Smooth muscle cell (in vitro differentiated cells): ENCODE results near the gene LVRN. TPM values are rescaled to one million over a fixed set of nuclear protein-coding genes. Genes with fewer than 3 reads are reported as not detected.

ENCODE experiments used
- DNase-seq: peaks from one replicate; lab custom pipeline; 2025; ENCODE audit not compliant: unreplicated experiment; lab: John Stamatoyannopoulos, UW
- H2AFZ ChIP-seq: fragments of 200-600 bp; sonication (generic); 2 replicates; pipeline ENCODE4 v1.6.0; 2016; ENCODE audit warnings: antibody characterized with exemption, low read depth, mild to moderate bottlenecking
- H3F3A ChIP-seq: fragments of 200-600 bp; sonication (generic); 2 replicates; pipeline ENCODE4 v1.6.0; 2017; ENCODE audit warnings: antibody characterized with exemption, low read depth
- H3K27ac ChIP-seq: fragments of 200-600 bp; sonication (generic); 2 replicates; pipeline ENCODE4 v1.5.1; 2016; ENCODE audit warnings: low read depth, mild to moderate bottlenecking
- H3K27me3 ChIP-seq: fragments of 200-600 bp; sonication (generic); 2 replicates; pipeline ENCODE4 v1.6.1; 2016; ENCODE audit warnings: low read depth, mild to moderate bottlenecking
- H3K36me3 ChIP-seq: fragments of 200-600 bp; sonication (generic); 2 replicates; pipeline ENCODE4 v1.5.1; 2016; ENCODE audit warnings: low read depth
- H3K4me1 ChIP-seq: fragments of 200-600 bp; sonication (generic); 2 replicates; pipeline ENCODE4 v1.5.1; 2016; ENCODE audit warnings: low read depth
- H3K4me2 ChIP-seq: fragments of 200-600 bp; sonication (generic); 2 replicates; pipeline ENCODE4 v1.6.0; 2016; ENCODE audit warnings: mild to moderate bottlenecking
- H3K4me3 ChIP-seq: fragments of 200-600 bp; sonication (generic); 2 replicates; pipeline ENCODE4 v1.5.1; 2016; ENCODE audit warnings: mild to moderate bottlenecking
- H3K79me2 ChIP-seq: fragments of 200-600 bp; sonication (generic); 2 replicates; pipeline ENCODE4 v1.6.0; 2016; ENCODE audit warnings: low read depth, mild to moderate bottlenecking
- H3K9ac ChIP-seq: fragments of 200-600 bp; sonication (generic); 2 replicates; pipeline ENCODE4 v1.6.0; 2016; ENCODE audit warnings: low read depth
- H3K9me3 ChIP-seq: fragments of 200-600 bp; sonication (generic); replicated peaks from 2 replicates; pipeline ENCODE4 v1.5.1; 2016; ENCODE audit warnings: low read depth
- H4K20me1 ChIP-seq: fragments of 200-600 bp; sonication (generic); 2 replicates; pipeline ENCODE4 v1.6.0; 2016; ENCODE audit warnings: low read depth
- WGBS: methylation state at CpG from one replicate; pipeline ENCODE4 v1.1.7; 2016; ENCODE audit warnings: low lambda C conversion rate; 5-methylcytosine and 5-hydroxymethylcytosine counted together
- polyA plus RNA-seq: library from polyadenylated mRNA; unstranded; fragments of >200 nt; fragmentation: Nextera tagmentation; extraction: Ambion mirVana; gene quantifications from 2 replicates; pipeline ENCODE4 v1.2.1, GENCODE V29; 2016
- total RNA-seq: library from RNA; depleted of rRNA; stranded (reverse); fragments of >200 nt; gene quantifications from 2 replicates; pipeline ENCODE4 v1.2.3, GENCODE V29; 2014
- TF ChIP-seq, protein P1 (sequence below): fragments of 200-600 bp; sonication (generic); IDR thresholded peaks from 2 replicates; pipeline ENCODE4 v1.5.1; 2017; ENCODE audit warnings: borderline replicate concordance, mild to moderate bottlenecking, antibody characterized with exemption; ENCODE audit not compliant: insufficient read depth, poor library complexity, severe bottlenecking

LVRN gene
- total and polyA plus RNA-seq, 2 experiments from 2014 or later: 0.72 to 0.87 TPM

GRCh38 chr5:115941051-115941675 lies 21.1 kb upstream of the LVRN start:
- Histone ChIP-seq H3K9ac (no peak overlapping the region), H3K4me1 (peaks cover 6% of the 10 kb centered on the region), H3K27me3 (no peaks in the 10 kb centered on the region), H3K9me3 (no peaks in the 10 kb centered on the region), H3K36me3 (no peaks in the 10 kb centered on the region), H3K4me2 (no peak overlapping the region), H4K20me1 (no peaks in the 10 kb centered on the region), H3K4me3 (no peak overlapping the region), H3K79me2 (no peaks in the 10 kb centered on the region), H3F3A (no peaks in the 10 kb centered on the region), H3K27ac (peak overlapping the region; percentile 57), H2AFZ (no peak overlapping the region)
- DNase-seq: no peak
- WGBS: 76% methylated on average over 9 of the region's 9 CpGs
- TF ChIP-seq, protein P1, sequence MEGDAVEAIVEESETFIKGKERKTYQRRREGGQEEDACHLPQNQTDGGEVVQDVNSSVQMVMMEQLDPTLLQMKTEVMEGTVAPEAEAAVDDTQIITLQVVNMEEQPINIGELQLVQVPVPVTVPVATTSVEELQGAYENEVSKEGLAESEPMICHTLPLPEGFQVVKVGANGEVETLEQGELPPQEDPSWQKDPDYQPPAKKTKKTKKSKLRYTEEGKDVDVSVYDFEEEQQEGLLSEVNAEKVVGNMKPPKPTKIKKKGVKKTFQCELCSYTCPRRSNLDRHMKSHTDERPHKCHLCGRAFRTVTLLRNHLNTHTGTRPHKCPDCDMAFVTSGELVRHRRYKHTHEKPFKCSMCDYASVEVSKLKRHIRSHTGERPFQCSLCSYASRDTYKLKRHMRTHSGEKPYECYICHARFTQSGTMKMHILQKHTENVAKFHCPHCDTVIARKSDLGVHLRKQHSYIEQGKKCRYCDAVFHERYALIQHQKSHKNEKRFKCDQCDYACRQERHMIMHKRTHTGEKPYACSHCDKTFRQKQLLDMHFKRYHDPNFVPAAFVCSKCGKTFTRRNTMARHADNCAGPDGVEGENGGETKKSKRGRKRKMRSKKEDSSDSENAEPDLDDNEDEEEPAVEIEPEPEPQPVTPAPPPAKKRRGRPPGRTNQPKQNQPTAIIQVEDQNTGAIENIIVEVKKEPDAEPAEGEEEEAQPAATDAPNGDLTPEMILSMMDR: no peak

DNA sequence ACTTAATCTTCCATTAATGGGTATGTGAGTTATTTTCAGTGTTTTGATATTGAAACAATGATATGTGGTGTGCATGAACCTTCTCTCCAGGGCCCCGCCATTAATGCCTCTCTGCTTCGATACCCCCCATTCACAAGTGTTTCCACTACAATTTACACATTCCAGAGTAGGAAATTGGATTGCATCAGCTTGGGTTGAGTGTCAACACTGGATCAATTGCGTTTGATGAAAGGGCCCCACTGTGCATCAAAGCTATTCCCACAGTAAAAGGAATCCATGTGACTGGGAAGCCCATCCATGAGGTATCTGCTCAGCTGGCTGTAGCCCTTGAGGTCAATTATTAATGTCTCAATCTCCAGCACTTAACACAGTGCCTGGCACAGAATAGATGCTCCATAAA lies 17.8 kb upstream of the LVRN start:
- Histone ChIP-seq H3K36me3 (no peaks in the 10 kb centered on the region), H3F3A (no peaks in the 10 kb centered on the region), H3K9ac (no peak overlapping the region), H4K20me1 (no peaks in the 10 kb centered on the region), H3K27ac (no peak overlapping the region), H3K4me1 (no peaks in the 10 kb centered on the region), H3K4me2 (no peak overlapping the region), H3K27me3 (no peaks in the 10 kb centered on the region), H3K9me3 (no peaks in the 10 kb centered on the region), H2AFZ (no peak overlapping the region), H3K4me3 (no peak overlapping the region), H3K79me2 (no peaks in the 10 kb centered on the region)
- no peak for DNase-seq
- TF ChIP-seq, protein P1: no peak
- WGBS: 91% methylated on average over 3 of the region's 3 CpGs

DNA sequence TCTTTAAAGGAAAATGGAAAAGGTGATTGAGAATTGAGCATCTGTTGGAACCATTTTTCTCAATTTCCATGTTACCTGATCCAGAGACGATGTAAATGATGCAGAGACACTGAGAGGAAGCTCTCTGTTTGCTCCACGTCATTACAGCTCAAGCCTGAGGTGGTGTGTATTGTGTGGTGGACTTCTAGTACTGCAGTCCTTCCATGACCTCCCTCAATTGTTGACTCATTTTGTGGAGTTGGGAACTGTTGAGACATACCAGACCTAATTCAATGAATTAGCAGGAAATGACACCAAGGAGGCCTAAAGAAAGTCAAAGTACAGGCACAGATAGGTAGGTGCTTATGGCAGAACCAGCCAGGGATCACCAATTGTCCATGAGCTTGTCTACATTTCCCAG lies 15.6 kb upstream of the LVRN start:
- H2AFZ ChIP-seq: no peak overlapping the region
- TF ChIP-seq, protein P1: no peak

DNA sequence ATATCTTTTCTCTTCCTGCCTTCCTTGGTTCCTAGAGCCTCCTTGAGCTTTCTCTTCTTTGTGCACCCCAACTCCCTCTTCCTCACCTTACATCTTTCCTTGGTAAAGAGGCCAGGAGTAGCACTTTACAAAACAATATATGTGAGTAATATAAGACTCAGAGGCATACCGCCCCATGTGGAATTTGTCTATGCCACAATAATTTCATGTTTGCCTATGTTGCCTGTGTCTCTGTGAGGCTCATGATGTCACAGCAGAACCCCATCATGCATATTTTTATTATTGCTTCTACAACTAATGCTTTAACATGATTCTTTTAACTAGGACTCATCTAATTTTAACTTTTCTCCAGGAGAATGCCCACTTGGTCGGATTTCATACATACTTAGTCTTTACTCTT lies 15.0 kb upstream of the LVRN start:
- H3K27ac ChIP-seq: no peak overlapping the region
- DNase-seq: no peak
- TF ChIP-seq, protein P1: no peak

More for the DNA sequence above, 15.6 kb upstream of the LVRN start:
- H3F3A ChIP-seq: no peaks in the 10 kb centered on the region
- H3K79me2 ChIP-seq: no peaks in the 10 kb centered on the region
- H3K27me3 ChIP-seq: no peaks in the 10 kb centered on the region
- H4K20me1 ChIP-seq: no peaks in the 10 kb centered on the region
- H3K4me1 ChIP-seq: no peaks in the 10 kb centered on the region
- H3K27ac ChIP-seq: no peak overlapping the region
- no peak overlapping the region for H3K4me2 ChIP-seq
- WGBS: 91% methylated on average over 2 of the region's 2 CpGs
- H3K9me3 ChIP-seq: no peaks in the 10 kb centered on the region
- H3K36me3 ChIP-seq: no peaks in the 10 kb centered on the region
- no peak overlapping the region for H3K9ac ChIP-seq
- no peak for DNase-seq
- no peak overlapping the region for H3K4me3 ChIP-seq

More for the DNA sequence above, 15.0 kb upstream of the LVRN start:
- H3K9me3 ChIP-seq: no peaks in the 10 kb centered on the region
- no peaks in the 10 kb centered on the region for H3K36me3 ChIP-seq
- no peak overlapping the region for H3K4me3 ChIP-seq
- no peak overlapping the region for H2AFZ ChIP-seq
- no peaks in the 10 kb centered on the region for H3K4me1 ChIP-seq
- no peaks in the 10 kb centered on the region for H3K27me3 ChIP-seq
- no peaks in the 10 kb centered on the region for H3F3A ChIP-seq
- H3K4me2 ChIP-seq: no peak overlapping the region
- no peaks in the 10 kb centered on the region for H3K79me2 ChIP-seq
- WGBS: 92% methylated on average over 2 of the region's 2 CpGs
- H4K20me1 ChIP-seq: no peaks in the 10 kb centered on the region
- H3K9ac ChIP-seq: no peak overlapping the region
